Stimulated activated CD8-positive, alpha-beta memory T cell treated with anti-CD3 and anti-CD28 coated beads, Interleukin-12 subunit alpha, Interleukin-12 subunit beta, amount 100 ng/mL, for 1 hour (primary cell): ENCODE results near the gene BTBD10.
"Not testable (repeated sequence)": the region's sequence is repeated elsewhere in the genome, so short reads cannot be mapped to it uniquely, and the experiment has no call there.

ENCODE experiments used
- DNase-seq: peaks from one replicate; pipeline ENCODE4 v3.0.0-alpha.2; 2020; ENCODE audit warnings: low read depth

The BTBD10 gene

DNA sequence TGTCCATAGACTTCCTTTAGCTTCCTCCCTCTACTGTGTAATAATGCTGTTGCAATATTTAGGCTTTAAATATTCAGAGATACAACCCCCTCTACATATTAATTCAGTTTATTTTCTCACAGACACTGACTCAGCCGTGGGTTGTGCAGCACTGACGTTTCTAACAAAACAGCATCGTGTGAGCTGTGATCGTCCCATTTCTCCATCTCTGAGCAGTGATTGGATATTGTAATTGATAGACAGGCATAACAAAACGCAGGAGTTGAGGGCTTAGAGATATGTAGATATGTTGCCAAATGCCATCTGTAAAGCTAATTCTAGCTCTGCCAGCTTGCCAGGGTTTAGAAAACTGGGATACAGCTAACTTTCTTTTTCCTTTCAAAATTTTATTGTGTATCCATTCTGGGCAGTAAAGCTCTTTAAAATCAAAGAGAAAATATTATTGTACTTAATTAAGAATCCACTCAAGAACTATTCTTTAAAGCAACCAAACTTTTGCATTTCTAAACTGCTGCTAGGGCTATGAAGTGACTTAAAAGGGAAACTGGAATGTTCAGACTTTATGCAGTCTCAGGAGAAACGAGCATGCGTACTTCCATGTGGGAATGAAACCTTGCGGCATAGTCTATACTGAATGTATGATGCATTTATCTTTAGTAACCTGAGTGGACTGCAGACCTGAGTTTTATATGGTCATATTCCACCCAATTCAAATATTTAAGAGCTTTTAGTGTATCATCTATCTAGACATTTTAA lies 22.7 kb downstream of the BTBD10 start:
- DNase-seq, result no peak

DNA sequence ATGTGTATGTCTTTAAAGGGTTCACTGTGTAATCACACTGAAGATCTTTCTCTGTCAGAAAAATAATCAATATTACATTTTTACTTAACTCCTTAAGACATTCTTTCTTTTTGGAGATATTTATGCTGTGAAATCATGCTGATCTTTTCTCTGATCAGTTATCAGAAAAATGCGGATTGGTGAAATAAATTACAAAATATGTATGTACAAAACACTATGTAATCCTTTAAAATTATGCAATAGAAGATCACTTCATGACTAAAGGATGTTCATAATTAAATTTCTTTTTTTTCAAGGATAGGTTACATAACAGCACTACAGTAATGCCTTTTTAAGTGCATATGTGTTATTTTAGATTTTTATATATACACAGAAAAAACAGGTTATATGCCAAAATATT lies 24.7 kb downstream of the BTBD10 start:
- DNase-seq, result no peak

DNA sequence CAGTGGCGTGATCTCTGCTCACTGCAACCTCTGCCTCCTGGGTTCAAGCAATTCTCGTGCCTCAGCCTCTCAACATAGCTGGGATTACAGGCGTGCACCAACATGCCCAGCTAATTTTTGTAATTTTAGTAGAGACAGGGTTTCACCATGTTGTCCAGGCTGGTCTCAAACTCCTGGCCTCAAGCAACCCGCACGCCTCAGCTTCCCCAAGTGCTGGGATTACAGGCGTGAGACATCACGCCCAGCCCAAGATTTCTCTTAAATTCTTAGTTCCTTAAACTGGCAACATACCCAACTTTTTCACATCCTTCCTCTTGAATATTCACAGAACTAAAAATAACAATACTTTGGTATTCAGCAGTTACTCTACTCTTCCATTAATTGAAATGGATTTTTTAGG lies 26.2 kb downstream of the BTBD10 start:
- not testable (repeated sequence) for DNase-seq

DNA sequence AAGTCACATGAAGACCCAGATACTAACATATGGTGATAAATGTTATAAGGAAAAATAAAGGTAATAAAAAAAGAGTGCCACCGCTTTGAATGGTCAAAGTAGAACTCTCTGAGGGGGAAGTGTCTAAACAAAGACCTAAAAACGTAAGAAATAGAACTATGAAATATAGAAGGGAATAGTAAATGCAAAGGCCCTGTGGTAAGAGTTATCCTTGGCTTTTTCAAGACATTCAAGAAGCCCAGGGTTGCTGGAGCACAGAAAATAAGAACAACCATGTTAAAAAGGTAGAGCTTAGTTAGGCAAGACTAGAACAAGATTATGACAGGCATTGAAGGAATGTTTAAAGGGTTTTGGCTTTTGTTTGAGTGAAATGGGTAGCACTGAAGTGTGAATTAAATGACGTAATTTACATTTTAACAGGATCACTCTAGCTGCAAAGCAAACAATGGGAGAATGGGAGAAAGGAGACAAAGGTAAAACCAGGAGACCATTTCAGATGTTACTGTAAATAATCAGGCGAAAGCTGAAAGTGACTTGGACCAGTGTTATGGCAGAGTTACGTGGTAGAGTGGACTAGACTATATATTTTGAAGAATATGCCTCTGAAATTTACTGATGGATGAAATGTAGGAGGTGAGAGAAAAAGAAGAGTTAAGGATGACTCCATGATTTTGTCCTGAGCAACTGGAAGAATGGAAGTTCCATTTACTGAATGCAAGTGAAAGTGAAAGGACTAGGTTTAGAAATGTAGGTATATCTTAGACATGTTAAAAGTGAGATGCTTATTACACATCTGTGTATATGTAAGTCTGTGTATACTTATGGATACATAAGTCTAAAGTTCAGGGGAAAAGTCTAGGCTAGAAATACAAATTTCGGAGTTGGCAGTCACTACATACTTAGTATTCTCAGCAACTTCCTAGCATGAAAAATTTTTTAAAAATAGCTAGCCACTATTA lies 28.5 kb downstream of the BTBD10 start:
- DNase-seq, result no peak

DNA sequence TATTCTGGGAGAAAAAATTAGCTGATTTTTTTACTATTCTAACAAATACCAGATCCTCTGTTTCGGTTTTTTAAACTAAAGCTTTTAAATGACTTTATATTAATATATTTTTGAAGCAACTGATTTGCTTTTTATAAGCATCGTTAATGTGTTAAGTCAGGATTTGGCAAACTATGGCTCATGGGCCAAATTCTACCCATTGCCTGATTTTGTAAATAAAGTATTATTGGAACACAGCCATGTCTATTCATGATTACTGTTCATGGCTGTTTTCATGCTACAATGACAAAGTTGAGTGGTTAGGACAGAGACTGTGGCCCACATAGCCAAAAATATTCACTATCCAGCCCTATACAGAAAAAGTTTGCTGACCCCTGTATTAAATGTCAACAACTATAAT lies 29.6 kb downstream of the BTBD10 start:
- DNase-seq, result no peak

DNA sequence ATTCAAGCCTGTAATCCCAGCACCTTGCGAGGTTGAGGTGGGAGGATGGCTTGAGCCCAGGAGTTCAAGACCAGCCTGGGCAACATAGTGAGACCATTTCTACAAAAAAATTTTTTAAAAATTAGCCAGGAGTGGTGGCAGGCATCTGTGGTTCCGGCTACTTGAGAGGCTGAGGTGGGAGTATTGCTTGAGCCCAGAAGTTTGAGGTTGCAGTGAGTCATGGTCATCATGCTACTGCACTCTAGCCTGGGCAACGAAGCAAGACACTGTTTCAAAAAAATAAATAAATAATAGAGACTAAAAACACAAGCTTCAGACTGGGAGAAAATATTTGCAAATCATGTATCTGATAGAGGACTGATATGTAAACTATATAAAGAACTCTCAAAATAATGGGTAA lies 33.2 kb downstream of the BTBD10 start:
- no peak for DNase-seq

DNA sequence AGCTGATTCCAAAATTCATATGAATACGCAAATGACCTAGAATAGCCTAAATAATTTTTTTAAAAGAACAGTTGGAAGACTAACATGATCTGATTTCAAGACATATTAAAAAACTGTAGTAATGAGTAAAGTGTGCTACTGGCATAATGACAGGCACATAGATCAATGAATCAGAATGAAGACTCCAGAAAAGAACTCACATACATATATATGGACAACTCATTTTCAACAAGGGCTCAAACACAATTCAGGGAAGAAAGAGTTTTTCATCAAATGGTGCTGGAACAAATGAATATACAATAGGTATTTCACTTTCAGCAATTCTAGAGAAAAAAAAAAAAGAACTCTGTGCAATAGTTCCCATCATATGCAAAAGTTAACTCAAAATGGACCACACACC lies 33.7 kb downstream of the BTBD10 start:
- no peak for DNase-seq

DNA sequence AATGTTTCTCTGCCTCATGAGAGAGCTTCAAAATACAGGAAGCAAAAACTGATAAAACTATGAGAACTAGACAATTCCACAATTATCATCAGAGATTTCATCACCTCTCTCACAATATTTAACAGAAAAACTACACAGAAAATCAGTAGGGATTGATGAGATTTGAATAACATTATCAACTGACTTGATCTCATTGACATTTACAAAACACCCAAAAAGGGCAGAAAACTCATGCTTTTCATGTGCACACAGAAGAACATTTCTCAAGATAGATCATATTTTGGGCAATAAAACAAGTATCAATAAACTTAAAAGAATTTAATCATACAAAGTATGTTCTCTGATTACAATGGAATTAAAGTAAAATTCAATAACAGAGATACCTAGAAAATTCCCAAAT lies 35.6 kb downstream of the BTBD10 start:
- no peak for DNase-seq

DNA sequence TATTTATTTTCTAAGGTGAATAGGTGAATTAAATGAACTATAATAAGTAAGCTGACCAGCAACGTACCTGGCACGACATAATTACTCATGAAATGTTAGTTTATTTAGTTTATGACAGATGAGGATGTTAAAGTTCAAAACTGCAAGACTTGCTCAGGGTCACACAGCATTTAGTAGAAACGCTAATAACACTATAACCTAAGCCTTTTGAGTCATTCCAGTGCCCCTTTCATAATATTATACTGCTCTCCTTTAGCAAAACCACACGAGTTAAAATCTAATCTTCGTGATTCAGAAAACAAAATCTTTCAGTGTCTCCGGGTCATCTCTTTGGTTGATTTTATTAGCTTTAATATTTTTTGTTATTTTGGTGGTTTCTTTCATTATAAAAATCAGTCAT lies 39.6 kb downstream of the BTBD10 start:
- DNase-seq, result no peak

DNA sequence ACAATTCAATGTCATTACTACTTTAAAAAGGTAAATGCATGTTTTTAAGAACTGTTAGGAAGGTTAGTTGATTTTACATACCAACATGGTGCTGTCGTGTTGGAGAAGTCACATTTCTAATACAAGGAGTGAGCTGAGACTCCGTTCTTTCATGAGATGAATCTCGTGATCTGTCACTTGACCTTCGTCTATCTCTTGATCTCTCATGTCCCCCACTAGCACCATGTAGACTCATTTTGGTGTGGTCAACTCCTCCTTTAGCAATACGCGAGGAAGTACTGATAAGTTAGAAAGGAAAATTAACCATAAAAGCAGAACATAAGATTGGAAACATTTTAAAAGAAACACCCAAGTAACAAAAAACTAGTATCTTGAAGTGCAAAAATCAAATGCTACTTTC lies 41.5 kb downstream of the BTBD10 start:
- no peak for DNase-seq

DNA sequence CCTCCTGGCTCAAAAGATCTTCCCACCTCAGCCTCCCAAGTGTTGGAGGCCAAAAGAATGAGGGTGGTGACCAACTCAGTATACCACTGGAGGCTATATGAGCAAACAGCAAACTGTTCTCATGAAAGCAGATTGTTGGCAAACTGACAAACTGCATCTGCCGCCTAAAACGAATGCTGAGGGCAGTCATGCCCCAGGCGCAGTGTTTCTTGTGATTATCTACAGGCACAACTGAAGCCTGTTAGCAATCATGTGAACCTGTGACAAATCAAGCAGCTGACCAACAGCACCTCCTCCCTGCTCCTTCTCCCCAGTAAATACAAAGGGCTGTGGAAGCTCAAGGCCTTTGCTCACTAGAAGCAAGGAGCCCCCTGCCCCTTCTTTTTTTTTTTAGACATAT lies 47.8 kb downstream of the BTBD10 start:
- DNase-seq, result no peak

DNA sequence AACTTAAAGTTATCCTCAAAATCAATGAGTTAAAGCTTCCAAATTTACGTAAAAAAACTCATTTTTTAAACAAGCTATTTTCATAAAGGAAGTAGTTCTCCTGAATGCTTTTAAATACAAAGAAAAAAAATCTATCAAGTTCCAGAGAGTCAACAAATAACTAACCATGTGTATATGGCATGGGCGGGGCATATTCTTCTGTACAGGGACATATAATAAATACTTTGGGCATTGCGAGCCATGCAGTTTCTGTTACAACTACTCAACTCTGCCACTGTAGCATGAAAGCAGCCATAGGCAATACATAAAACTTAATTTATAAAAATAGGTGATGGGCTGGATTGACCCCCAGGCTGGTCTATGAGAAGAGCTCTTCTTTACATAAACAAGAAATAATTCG lies 57.8 kb downstream of the BTBD10 start:
- DNase-seq, result no peak

DNA sequence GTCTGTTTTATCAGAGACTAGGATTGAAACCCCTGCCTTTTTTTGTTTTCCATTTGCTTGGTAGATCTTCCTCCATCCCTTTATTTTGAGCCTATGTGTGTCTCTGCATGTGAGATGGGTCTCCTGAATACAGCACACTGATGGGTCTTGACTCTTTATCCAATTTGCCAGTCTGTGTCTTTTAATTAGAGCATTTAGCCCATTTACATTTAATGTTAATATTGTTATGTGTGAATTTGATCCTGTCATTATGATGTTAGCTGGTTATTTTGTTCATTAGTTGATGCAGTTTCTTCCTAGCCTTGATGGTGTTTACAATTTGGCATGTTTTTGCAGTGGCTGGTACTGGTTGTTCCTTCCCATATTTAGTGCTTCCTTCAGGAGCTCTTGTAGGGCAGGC lies 64.7 kb downstream of the BTBD10 start:
- not testable (repeated sequence) for DNase-seq

DNA sequence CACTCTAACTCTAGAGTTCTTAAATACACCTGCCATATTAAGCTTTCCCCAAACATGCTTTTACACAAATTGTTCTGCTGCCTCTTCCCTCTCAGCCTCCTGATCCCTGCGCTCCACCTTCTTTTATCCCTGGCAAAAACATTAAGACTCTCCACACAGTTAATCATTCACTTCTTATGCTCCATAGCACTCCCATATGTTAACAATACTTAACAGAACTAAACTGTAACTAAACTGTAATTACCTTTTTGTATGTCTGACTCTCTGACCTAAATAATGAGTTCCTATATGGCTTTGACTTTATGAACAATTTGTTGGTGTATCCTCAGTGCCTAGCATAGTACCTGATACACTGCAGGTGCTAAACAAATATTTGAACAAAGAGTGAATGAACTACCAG lies 71.8 kb downstream of the BTBD10 start:
- DNase-seq, result no peak

DNA sequence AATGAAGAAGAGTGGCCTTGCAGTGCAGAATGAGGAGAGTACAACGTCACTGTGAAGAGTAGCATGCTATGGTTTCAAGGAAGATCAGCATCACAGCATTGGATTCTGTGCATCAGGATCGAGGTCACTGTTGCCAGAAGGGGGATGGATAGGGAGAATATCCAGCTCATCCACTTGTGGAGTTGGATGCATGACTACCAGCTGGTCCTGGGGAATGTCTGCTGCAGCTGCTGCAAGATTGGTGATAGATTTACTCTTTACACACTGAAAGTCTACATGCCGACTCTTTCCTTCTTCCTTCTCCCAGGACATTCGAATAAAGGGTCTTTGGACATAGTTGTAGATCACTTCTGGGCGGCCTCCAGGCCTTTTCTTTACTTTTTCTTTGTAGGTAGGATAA lies 74.3 kb downstream of the BTBD10 start:
- DNase-seq, result no peak

DNA sequence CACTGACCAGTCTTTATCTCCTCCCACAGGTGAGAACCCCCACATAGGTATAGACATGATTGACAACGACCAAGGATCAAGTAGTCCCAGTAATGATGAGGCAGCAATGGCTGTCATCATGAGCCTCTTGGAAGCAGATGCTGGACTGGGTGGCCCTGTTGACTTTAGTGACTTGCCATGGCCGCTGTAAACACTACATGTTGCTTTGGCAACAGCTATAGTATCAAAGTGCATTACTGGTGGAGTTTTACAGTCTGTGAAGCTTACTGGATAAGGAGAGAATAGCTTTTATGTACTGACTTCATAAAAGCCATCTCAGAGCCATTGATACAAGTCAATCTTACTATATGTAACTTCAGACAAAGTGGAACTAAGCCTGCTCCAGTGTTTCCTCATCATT lies 76.5 kb downstream of the BTBD10 start:
- DNase-seq, result no peak

DNA sequence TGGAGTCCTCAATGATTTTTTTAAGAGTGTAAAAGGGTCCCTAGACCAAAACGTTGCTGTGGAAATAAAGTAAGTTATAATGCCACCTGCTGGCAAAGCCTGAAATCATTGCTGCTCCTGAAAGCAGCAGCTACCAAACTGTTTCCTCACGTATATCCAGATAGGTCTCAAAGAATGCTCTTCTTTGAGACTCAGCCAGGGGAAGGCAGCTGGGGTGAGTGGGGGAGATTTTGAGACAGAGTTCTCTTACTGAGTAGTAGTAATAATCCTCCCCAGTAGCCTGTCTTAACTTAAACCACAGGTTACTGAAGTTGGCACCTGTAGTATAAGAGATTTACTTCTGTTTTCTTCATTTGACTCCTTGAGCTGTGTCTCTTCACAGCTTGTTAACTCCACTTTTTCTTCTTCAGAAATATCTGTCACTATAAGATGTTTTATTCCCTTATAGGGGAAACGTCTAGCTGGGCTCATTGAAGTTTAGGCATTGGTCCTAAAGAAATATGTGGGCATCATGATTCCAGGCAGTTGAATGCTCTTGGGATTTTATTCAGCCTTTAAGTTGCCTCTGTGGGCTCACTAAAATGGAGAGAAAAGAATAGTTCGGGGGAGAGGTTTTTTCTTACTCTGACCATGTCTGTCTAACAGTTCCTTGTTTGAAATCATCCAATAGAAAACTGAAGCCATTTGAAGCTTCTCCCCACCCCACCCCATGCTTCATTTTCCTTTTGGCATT lies 77.9 kb downstream of the BTBD10 start:
- DNase-seq, result no peak

DNA sequence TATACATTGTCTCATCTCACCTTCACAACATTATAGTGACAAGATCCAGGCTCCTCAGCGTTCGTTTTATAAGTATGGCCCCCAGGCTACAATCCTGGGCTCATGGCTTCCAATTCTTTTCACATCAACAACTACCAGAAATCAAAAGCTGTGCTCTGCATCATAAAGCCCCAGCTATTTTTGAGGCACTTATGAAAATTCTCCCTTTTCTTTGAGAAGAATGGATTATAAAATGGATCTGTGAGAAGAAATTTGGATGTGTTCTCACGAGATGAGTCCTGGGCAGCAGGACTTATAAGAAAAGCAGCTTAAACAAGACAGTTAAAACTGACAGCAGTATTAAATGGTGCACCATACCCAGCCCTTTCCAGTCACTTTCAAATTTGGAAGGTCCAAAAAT lies 80.3 kb downstream of the BTBD10 start:
- DNase-seq, result no peak

DNA sequence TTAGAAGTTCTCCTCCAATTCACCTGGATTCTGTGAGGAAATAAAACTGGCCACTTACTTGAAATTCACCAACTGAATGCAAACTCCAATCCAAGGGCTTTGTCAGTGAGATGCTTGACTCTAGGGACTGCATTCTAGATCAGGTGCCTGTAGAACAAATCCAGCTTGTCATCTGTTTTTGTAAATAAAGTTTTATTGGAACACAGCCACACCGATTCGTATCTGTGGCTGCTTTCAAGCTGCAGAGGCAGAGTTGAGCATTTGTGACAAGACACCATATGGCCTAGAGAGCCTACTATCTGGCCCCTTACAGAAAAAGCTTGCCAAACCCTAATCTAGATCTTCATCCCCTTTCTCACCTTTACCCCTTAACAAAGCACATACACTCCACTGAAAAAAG lies 82.3 kb downstream of the BTBD10 start:
- no peak for DNase-seq

DNA sequence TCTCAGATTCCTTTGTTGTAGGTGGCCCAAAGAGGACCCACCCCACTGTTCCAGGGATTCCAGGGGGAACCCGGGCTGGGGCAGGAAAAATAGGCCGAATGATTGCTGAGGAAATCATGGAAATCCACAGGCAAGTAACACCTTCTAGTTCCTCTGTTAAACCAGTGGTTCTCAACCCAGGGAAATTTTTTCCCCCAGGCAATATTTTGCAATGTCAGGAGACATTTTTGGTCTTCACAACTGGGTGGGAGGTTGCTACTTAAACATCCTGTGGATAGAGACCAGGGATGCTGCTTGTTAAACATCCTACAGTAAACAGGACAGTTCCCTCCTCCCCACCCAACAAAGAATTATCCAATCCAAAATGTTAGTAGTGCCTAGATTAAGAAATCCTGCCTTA lies 84.7 kb downstream of the BTBD10 start:
- no peak for DNase-seq

DNA sequence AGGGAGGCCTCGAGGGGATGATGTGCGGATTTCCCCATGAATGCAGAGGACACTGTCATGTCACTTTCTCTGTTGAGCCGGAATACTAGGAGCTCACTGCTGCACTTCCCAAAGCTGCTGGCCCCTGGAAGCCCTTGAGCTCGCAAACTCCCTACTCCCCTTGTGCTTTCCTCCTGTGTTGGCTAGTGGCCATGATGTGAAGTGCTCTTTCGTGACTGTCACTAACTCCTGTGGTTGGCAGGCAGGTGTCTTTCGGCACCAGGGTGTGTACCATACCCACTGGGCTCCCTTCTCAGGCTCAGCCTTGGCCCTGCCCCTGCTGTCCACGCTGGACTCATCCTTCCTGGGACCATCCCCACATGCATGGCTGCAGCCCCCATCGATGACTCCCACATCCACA lies 86.2 kb downstream of the BTBD10 start:
- no peak for DNase-seq

DNA sequence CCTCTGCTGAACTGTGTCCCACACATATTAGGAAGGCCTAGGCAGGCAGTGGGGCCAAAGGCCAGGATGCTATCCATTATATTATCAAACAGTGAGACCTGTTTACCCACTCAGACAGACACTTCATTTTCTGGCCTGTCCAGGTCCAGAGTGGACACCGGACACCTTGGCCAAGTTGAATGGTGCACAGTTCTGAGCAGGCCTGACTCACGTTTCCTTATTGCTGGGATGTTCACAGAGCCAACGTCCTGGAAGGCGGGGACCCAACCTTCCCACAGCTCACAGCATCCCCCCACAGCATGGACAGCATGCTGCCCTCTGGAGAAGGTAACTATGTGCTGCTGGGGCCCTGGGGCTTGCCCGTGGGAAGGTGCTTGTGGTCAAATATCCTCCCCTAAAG lies 86.6 kb downstream of the BTBD10 start:
- no peak for DNase-seq

DNA sequence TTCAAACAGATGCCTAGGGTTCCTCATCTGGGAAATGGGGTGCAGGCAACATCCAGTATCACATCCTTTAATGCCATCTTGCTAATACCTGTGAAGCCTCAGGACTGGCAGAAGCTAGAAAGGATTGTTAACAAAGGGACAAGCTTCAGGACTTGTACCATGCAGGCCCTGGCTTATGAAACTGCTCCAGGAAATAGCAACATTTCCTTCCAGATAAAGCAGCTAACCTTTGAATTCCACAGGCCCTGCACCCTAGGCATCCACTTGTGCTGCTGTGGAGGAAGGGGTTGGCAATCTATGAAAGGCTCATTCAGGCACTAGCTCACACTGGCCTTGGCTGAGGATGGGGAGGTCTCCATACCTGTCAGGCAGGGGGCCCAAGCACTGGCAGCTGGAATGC lies 87.2 kb downstream of the BTBD10 start:
- no peak for DNase-seq
